ENCODE data around the gene ST6GALNAC6. TPM values are rescaled to one million over a fixed set of nuclear protein-coding genes. Genes with fewer than 3 reads are reported as not detected.

Gene ST6GALNAC6
- total and polyA plus RNA-seq, 2 of the 4 experiments (the other 2 are of a cell fraction), result 35.7 to 48.6 TPM

- in situ Hi-C loops (cut with MboI; ENCODE audit: low sequenced_read_pairs), result no loop called here
- dilution Hi-C loops (cut with HindIII; ENCODE audit: low sequenced_read_pairs, unreplicated experiment), result no loop called here
- TF ChIP-seq RCOR1 (IDR thresholded peaks at IDR 0.05; ENCODE audit: insufficient replicate concordance, low read length), result no peak
- no peak for TF ChIP-seq BHLHE40 (IDR thresholded peaks at IDR 0.05; ENCODE audit: low read depth, low read length)
- no peak for TF ChIP-seq ELK1 (IDR thresholded peaks at IDR 0.05; ENCODE audit: borderline replicate concordance, low read depth, low read length)
- TF ChIP-seq RFX5 (IDR thresholded peaks at IDR 0.05; ENCODE audit: low read depth, low read length), result no peak
- no peak for TF ChIP-seq SMC3 (IDR thresholded peaks at IDR 0.05; ENCODE audit: low read depth, low read length)
- no peak for TF ChIP-seq MXI1 (IDR thresholded peaks at IDR 0.05; ENCODE audit: borderline replicate concordance, low read depth, low read length)
- no peak for TF ChIP-seq CHD1 (IDR thresholded peaks at IDR 0.05; ENCODE audit: low read depth, low read length)
- no peak for TF ChIP-seq MAFK (IDR thresholded peaks at IDR 0.05; ENCODE audit: low read depth, low read length)
Measured at GRCh38 chr9:127884976-127885490, 14.4 kb downstream of the ST6GALNAC6 start.

More at GRCh38 chr9:127884976-127885490, 14.4 kb downstream of the ST6GALNAC6 start:
- peaks cover 6% of the 10 kb centered on the region; the same call in 1 of the 2 replicates for H4K20me1 ChIP-seq (ENCODE audit: insufficient read depth, low read length)
- peaks cover 5% of the 10 kb centered on the region for H3K9me1 ChIP-seq (ENCODE audit: insufficient read depth, low read length)
- no TSS peak for BruUV-seq (replicated peaks)
- H2BK120ac ChIP-seq (ENCODE audit: low read depth, low read length), result no peak overlapping the region
- ChIA-PET CTCF (interaction anchor here (0.6 kb wide), 1 partner anchor 394 kb away, joined by 3 read pairs; no protein-coding TSS in a partner anchor), POLR2A (ENCODE audit: unreplicated experiment) (no interaction called here)
- H3K56ac ChIP-seq (ENCODE audit: extremely low read depth, insufficient read depth, low read length), result no peak overlapping the region
- H2AK9ac ChIP-seq (replicated peaks; ENCODE audit: low read depth, low read length, poor library complexity), result no peak overlapping the region
- DNase-seq, result no peak
- no peak overlapping the region for H2AFZ ChIP-seq (replicated peaks; ENCODE audit: low read length, poor library complexity)
- no peak overlapping the region for H3K4me2 ChIP-seq (ENCODE audit: low read depth, low read length)
- no peaks in the 10 kb centered on the region for H3K9me3 ChIP-seq (ENCODE audit: control insufficient read depth, insufficient read depth, low read length)
- no peak overlapping the region for H3K23ac ChIP-seq (ENCODE audit: low read depth, low read length)
- no peak overlapping the region for H3K4me3 ChIP-seq (ENCODE audit: insufficient read depth, low read depth, low read length)
- H3K27ac ChIP-seq (ENCODE audit: insufficient read depth, low read length), result no peak overlapping the region
- H3K27me3 ChIP-seq (ENCODE audit: control insufficient read depth, insufficient read depth, low read length), result no peaks in the 10 kb centered on the region
- H3K9ac ChIP-seq (ENCODE audit: low read depth, low read length), result no peak overlapping the region
- no peak overlapping the region for H2BK5ac ChIP-seq (ENCODE audit: low read depth, low read length, poor library complexity, severe bottlenecking)
- peaks cover 4% of the 10 kb centered on the region for H3K4me1 ChIP-seq (ENCODE audit: control insufficient read depth, insufficient read depth, low read length)
- peaks cover 0 to 17% of the 10 kb centered on the region in 2 experiments; a peak in 3 of 4 replicates for H3K79me1 ChIP-seq (ENCODE audit: low read depth in 1 of 2, low read length in 2 of 2)
- no peak overlapping the region for H3K4ac ChIP-seq (ENCODE audit: low read depth, low read length)
- no peak overlapping the region for H3K18ac ChIP-seq (ENCODE audit: low read depth, low read length)
- no peak overlapping the region for H4K8ac ChIP-seq (ENCODE audit: low read depth in 2 of 2, low read length in 2 of 2)
- WGBS, 2 experiments (ENCODE audit: extremely low coverage in 2 of 2, insufficient read length in 1 of 2), result no CpG with 5 or more reads among the region's 15 CpGs
- H4K91ac ChIP-seq (ENCODE audit: insufficient read depth, low read depth, low read length), result no peak overlapping the region
- H3K36me3 ChIP-seq (ENCODE audit: control insufficient read depth, insufficient read depth, low read length), result peaks cover 44% of the 10 kb centered on the region
- no peak overlapping the region for H4K5ac ChIP-seq (ENCODE audit: low read depth, low read length)
- no peak overlapping the region for H2BK15ac ChIP-seq (ENCODE audit: low read depth, low read length)
- H3K14ac ChIP-seq (replicated peaks; ENCODE audit: low read depth, low read length), result no peak overlapping the region
- no peak for ATAC-seq (ENCODE audit: low read depth)
- no peak overlapping the region for H2AK5ac ChIP-seq (ENCODE audit: low read depth, low read length)
- H2BK20ac ChIP-seq (ENCODE audit: low read depth, low read length), result no peak overlapping the region
- intact Hi-C loops (cut with micrococcal nuclease), result no loop called here

Data from IMR-90 (cell line).